ENCODE results near the gene AOPEP.

The AOPEP gene

DNA sequence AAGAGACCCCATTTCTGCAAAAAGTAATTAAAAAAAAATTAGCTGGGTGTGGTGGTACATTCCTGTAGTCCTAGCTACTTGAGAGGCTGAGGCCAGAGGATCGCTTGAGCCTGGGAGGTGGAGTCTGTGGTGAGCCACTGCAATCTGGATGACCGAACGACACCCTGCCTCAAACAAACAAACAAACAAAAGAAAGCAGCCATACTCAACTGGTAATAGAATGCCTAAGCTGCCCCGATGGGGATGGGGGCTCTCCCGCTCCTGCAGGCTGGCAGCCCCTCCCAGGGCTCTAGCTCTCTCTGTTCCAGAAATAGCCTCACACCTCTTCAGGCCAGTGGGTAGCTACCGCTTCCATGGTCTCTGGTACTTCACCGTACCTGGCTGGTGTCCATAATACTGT lies 349.2 kb downstream of the AOPEP start:
- DNase-seq (ENCODE audit: low read depth in 1 of 2, low spot score in 1 of 2), result no peak

DNA sequence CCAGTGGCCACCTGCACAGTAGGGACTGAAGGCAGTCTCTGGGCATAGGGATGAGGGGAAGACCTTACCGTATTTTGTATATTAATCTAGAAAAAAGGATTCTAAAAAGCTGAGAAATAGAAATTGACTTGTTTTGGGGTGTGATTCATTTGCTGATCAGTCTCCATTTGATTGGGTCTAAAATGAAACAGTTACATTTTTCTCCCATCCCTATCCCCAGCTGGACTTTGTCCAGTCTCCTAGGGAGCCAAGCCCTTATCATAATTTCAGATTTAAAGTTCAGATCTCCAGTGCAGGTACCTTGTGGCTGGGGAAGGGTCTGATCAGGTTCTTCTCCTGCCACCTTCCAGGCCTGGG lies 350.2 kb downstream of the AOPEP start:
- no peak for DNase-seq (ENCODE audit: low read depth in 1 of 2, low spot score in 1 of 2)

DNA sequence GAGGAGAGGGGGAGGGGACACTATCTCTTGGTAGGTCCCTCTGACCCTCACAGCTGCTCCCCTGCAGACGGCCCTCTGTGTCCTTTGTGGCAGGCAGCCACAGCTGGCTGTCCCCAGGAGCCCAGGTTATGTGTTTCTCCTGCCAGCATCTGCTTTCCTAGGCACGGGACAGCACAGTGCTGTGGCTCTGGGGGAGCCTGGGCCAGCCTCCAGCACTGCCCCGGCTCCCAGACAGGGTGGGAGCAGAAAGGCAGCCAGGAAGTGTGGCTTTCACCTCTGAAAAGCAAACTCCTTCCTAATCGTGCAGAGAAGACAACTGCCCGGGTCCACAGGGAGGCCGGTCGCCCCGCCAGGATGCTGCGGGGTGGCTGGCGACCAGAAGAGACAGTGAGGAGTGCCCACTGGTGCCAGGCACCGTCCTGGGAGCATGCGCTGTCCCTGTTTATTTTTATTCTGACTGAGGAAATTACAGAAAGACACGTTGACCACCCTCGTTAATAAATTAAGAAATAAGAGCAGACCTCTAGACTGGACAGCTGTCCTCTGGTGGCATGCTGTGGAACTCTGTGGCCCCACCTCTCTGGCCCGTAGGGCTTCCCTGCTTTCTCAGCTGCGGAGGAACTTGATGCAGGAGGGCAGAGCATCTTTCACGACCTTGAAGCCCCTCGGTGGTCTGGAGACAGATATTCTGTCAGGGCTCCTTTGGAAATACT lies 350.7 kb downstream of the AOPEP start:
- DNase-seq (ENCODE audit: low read depth in 1 of 2, low spot score in 1 of 2), result no peak

- no peak for DNase-seq (ENCODE audit: low read depth in 1 of 2, low spot score in 1 of 2)
These were observed 351.4 kb downstream of the AOPEP start for GRCh38 chr9:95077766-95078370.

DNA sequence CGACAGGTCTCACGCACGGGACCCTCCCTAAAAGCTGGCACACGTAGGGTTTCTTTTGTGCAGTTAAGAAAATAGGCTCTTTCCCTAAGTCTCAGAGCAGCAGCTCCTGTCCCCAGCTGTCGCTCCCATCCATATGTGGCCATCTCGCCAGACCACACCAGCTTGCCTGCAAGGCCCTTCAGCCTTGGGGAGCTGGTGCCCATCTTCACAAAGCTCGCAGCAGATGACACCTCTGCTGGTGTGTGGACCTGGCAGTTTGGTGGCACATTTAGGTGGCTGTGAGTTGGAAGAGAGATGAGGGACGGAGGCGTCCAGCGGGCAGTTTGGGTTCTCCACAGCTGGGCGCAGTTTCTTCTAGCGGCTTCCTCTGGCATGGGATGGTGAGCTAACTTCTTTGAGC lies 352.0 kb downstream of the AOPEP start:
- no peak for DNase-seq (ENCODE audit: low read depth in 1 of 2, low spot score in 1 of 2)

DNA sequence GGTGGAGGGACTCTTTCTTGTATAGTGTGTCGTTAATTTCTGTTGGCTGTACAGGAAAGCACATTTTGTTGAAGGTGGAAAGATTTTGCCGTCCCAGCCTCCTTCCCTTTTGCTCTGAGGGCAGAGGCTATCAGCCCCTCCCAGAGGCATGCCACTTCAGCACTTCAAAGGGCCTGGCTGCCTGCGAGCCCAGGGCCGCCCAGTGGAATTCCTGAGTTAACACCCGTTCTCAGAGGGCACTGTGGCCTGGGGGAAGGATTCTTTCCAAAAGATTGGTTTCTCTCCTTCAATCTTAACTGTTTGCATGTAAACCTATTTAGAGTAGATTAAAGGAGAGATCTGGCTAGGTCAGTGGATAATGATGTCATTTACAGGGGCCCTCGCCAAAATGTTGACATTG lies 352.4 kb downstream of the AOPEP start:
- DNase-seq (ENCODE audit: low read depth in 1 of 2, low spot score in 1 of 2), result no peak

GRCh38 chr9:95079461-95079860 lies 353.0 kb downstream of the AOPEP start:
- DNase-seq (ENCODE audit: low read depth in 1 of 2, low spot score in 1 of 2), result no peak

- DNase-seq (ENCODE audit: low read depth in 1 of 2, low spot score in 1 of 2), result no peak
These were observed 354.6 kb downstream of the AOPEP start for GRCh38 chr9:95080961-95081647.

DNA sequence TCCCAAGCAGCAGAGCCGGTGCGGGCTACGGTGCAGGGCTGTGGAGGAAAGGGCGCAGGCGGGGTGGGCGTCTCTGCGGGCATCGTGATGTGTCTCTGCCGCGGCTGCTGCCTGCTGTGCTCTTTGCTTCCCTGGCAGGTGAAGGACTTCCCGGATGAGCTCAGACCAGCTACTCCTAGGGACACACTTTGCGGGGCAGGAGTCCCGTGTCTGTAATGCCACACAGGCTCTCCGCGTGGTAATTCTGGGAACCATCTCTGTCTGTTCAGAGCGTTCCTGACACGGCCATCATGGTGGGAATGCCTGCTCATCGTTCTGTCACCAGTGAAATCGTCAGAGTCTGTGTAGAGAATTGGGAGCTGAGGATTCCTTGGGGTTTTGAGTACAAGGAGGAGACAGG lies 355.5 kb downstream of the AOPEP start:
- DNase-seq (ENCODE audit: low read depth in 1 of 2, low spot score in 1 of 2), result no peak

- DNase-seq (ENCODE audit: low read depth in 1 of 2, low spot score in 1 of 2), result no peak
These were observed 356.0 kb downstream of the AOPEP start for GRCh38 chr9:95082401-95083084.

- DNase-seq (ENCODE audit: low read depth in 1 of 2, low spot score in 1 of 2), result no peak
These were observed 356.7 kb downstream of the AOPEP start for GRCh38 chr9:95083086-95083768.

GRCh38 chr9:95084254-95084934 lies 357.9 kb downstream of the AOPEP start:
- no peak for DNase-seq (ENCODE audit: low read depth in 1 of 2, low spot score in 1 of 2)

DNA sequence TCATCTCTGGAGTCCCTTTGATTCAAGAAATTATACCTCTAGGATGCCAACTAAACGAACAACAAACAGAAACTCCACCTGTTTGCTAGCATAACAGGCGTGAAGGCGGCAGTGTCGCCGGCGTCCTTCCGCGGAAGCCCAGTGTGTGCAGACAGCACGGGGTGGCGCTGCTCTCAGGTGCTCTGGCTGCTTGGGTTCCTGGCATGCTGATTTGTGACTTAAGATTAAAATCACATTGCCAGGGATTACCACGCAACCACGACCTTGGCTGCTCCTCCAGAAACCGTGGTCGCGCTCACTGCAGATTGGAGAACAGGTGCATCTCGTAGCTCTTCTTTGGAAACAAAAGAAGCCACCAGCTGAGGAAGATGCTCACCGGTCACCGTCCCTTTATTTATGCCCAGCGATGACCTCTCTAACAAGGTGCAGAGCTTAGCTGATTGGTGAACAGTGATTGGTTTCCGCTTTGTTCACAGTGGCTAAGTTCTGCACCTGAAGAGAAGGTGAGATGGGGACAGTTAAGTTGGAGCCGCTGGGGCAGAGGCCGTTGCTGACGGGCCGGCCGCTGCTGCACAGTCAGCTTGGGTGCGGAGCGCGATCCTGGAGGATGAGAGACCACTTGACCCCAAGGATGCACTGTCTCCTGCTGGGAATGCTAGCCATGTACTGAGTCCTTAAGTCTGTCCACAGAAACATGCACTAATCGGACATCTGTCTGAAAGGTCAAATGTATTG lies 358.7 kb downstream of the AOPEP start:
- DNase-seq (ENCODE audit: low read depth in 1 of 2, low spot score in 1 of 2), result no peak

DNA sequence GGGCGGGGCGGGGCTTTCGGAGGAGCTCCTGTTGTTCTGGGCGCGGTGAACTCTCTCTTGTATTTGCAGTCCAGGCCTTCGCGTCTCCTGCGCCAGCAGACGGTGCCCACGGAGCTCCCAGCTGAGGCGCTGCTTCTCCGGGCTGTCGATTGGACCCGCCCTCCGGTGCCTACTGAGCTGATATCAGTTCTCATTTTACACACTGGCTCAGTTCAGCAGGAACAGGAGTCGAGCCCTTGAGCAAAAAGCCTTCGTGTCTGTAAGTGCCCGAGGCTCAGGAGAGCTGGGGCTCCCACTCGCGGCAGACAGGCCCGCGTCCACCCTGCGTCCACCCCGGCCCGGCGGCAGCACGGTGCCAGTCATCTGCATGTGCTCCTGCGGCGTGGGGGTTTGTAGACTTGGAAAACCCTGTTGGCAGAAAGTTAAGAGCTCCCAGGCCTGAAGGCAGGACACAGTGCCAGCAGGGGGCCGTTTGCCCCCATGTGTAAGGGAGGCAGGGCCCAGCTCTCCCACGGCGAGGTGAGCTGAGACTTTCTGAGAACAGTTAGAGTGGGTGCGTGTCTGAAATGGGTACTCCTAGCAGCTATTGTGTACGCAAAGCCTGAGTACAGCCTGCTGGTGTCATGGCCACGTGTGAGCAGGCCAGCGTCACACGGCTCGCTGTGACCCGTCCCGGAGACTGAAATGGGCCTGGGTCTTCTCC lies 359.5 kb downstream of the AOPEP start:
- no peak for DNase-seq (ENCODE audit: low read depth in 1 of 2, low spot score in 1 of 2)

DNA sequence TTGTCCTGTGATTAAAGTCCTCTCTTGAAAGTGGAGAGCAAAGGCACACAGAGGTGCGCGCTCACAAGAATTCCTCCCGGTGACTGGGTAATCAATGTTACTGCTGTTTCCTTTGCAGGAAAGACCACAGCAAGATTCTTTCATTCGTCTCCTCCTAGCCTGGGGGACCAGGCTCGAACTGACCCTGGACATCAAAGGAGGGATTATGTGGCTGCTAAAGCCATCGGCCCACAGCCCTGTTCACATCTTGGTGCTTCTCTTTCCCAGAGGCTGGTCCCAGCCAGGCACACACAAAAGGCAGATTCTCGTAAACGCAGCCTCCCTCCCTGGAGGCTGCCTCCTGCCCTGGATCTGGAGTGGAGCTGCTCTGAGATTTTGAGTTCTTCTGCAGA lies 360.1 kb downstream of the AOPEP start:
- no peak for DNase-seq (ENCODE audit: low read depth in 1 of 2, low spot score in 1 of 2)

DNA sequence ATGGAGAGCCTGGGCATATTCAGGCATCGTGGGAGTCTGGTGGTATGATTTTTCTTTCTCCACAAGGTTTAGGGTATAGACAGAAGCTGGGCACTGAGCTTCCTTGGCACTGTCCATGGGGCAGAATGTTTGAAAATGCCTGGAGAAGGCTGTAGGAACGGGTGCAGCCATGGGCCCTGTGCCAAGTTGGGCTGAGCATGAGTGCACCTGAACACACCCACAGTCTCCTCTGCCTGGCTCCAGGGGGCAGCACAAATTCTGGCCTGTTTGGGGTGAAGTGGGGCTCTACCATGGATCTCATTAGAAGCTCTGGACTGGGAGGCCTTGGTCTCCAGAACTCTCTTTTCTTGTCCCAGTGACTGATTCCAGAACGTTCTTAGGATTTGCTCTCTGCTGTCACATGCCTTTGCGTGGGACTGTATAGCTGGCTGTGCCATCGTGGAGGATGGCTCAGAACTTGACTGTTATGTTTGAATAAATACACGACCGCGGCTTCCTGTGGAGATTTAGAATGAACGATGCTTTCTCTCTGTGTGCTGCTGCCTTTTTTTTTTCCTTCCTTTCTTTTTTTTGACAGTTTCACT lies 361.3 kb downstream of the AOPEP start:
- DNase-seq (ENCODE audit: low read depth in 1 of 2, low spot score in 1 of 2), result no peak

GRCh38 chr9:95088421-95089161 lies 362.1 kb downstream of the AOPEP start:
- no peak for DNase-seq (ENCODE audit: low read depth in 1 of 2, low spot score in 1 of 2)

GRCh38 chr9:95089257-95090022 lies 362.9 kb downstream of the AOPEP start:
- DNase-seq (ENCODE audit: low read depth in 1 of 2, low spot score in 1 of 2), result no peak
